Fibroblast of skin of right biceps (primary cell): ENCODE data around the gene HIP1R.
"Not testable (repeated sequence)": the region's sequence is repeated elsewhere in the genome, so short reads cannot be mapped to it uniquely, and the experiment has no call there.

Source experiments
- DNase-seq: peaks from one replicate; pipeline ENCODE4 v3.0.0-alpha.2; 2013

HIP1R gene

GRCh38 chr12:122834921-122835749, at the start of gene HIP1R:
TSS of gene HIP1R (plus strand) at chr12:122835457. CDS start at chr12:122835551, 94 bp downstream.
- DNase-seq, result peak; percentile 24

GRCh38 chr12:122785503-122785902, 49.8 kb upstream of the HIP1R start:
- DNase-seq, result no peak

GRCh38 chr12:122788387-122788786, 46.9 kb upstream of the HIP1R start:
- DNase-seq, result peak; percentile 48

- no peak for DNase-seq
Measured at GRCh38 chr12:122789637-122790036, 45.6 kb upstream of the HIP1R start.

GRCh38 chr12:122790393-122791075, 44.7 kb upstream of the HIP1R start:
- DNase-seq, result peak; percentile 77

- DNase-seq, result peak; percentile 53
Measured at GRCh38 chr12:122793685-122794106, 41.6 kb upstream of the HIP1R start.

- DNase-seq, result no peak
Measured at GRCh38 chr12:122795807-122796206, 39.5 kb upstream of the HIP1R start.

GRCh38 chr12:122799641-122800243, 35.5 kb upstream of the HIP1R start:
- no peak for DNase-seq

GRCh38 chr12:122803937-122804336, 31.3 kb upstream of the HIP1R start:
- DNase-seq, result no peak

GRCh38 chr12:122804957-122805356, 30.3 kb upstream of the HIP1R start:
- DNase-seq, result not testable (repeated sequence)

- DNase-seq, result no peak
Measured at GRCh38 chr12:122807651-122808050, 27.6 kb upstream of the HIP1R start.

- DNase-seq, result no peak
Measured at GRCh38 chr12:122811777-122812176, 23.5 kb upstream of the HIP1R start.

GRCh38 chr12:122813310-122813713, 21.9 kb upstream of the HIP1R start:
- no peak for DNase-seq

- no peak for DNase-seq
Measured at GRCh38 chr12:122819209-122819785, 16.0 kb upstream of the HIP1R start.

- DNase-seq, result no peak
Measured at GRCh38 chr12:122820138-122820537, 15.1 kb upstream of the HIP1R start.

GRCh38 chr12:122820838-122821271, 14.4 kb upstream of the HIP1R start:
- DNase-seq, result no peak

GRCh38 chr12:122823429-122823828, 11.8 kb upstream of the HIP1R start:
- no peak for DNase-seq

- DNase-seq, result no peak
Measured at GRCh38 chr12:122825773-122826724, 9.2 kb upstream of the HIP1R start.

GRCh38 chr12:122827258-122827657, 8.0 kb upstream of the HIP1R start:
- DNase-seq, result no peak

- peak; percentile 76 for DNase-seq
Measured at GRCh38 chr12:122830517-122831214, 4.6 kb upstream of the HIP1R start.
